GM12892 (cell line): ENCODE data around the gene TGM6.

ENCODE experiments used
- POLR2A ChIP-seq: IDR thresholded peaks from 2 replicates; pipeline ENCODE4 v1.6.1; 2011; ENCODE audit warnings: low read depth, low read length, control low read depth
- POLR2AphosphoS5 ChIP-seq: IDR thresholded peaks from 2 replicates; pipeline ENCODE4 v1.6.1; 2011; ENCODE audit warnings: low read depth, low read length, control low read depth
- TAF1 ChIP-seq: IDR thresholded peaks from 2 replicates; pipeline ENCODE4 v1.6.1; 2011; ENCODE audit warnings: low read depth, mild to moderate bottlenecking, control low read depth, low read length, borderline replicate concordance

DNA sequence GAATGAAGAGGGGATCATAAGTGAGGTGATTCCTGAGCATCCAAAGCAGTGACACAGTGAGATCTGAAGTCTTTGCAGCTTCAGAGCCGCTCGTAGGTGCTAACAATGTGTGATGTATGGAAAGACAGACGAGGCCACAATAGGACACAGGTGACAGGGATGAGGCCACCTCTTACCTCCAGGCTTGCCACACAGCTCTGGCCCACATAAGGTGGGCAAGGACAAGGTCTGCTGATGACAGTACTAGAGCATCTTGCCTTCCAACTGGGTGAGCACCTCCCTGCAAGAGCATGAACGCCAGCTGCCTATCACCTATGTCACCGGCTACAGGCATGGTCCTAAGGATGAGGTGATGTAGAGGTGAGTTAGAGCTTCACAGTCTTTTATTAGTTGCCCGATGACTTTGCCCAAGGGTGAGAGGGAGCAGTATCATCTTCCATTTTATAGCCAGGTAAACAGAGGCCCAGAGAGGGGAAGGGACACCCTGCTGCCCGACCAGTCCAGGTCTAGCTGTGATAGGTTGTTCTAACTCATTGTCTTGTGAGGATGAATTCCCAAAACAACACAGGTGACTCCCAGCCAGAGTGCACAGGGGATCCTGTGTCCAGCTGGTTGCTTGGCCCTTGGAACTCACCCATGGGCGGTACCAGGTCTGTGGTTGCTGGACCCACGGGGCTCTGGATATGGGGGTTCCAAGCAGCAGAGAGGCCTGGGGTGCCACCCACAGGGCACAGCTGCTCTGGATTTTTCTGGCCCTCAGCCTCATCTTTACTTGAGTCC, 6.2 kb upstream of the TGM6 start:
- TF ChIP-seq POLR2A (no peak), TAF1 (no peak), POLR2AphosphoS5 (no peak)
